ENCODE data around the gene TMEM132A. TPM values are rescaled to one million over a fixed set of nuclear protein-coding genes. Genes with fewer than 3 reads are reported as not detected.

TMEM132A gene
- polyA plus RNA-seq, 2 donors = 8.1 to 37.4 TPM

DNA sequence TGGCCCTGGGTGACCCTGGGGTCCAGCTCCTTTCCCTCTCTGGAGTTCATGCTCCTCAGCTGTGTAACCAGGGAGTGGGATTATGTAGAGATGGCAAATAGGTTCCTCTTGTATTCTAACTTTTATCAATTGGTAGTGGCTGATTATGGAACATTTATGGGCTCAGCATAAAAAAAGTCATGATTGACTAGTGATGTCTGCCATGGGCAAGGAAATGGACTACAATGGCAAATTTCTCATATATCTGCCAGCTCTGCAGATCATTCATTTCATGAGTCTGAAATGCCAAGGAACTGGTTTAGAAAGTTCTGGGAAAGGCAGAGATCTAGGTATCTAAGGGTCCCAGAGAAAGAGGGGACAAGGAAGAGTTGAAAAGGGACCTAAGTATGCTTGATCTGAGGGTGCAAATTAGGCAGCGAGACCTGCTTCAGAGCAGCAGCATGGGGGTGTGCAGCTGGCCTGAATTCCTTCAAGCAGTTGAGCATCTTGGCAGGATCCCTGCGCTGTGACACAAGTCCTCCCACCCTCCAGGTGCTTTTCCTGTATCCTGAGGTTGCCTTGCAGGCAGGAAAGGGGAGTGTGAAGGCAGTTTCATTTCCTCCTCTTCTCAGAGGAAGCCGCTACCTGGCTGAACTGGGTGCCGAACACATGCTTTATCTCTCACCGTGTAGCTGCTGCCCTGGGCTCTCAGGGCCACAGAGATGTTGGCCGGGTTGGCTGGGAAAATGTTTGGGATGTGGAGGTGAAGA is 17.3 kb downstream of the TMEM132A start:
- peak overlapping the region; percentile 89 to 90 for H3K27ac ChIP-seq (ENCODE audit: low read depth in 2 of 2, low read length in 1 of 2)
- H3K36me3 ChIP-seq (ENCODE audit: control insufficient read depth in 2 of 2, insufficient read depth in 2 of 2, low read length in 1 of 2) = peaks cover 5 to 11% of the 10 kb centered on the region in 2 donors
- WGBS, 2 donors = 55 to 64% methylated on average over 6 of the region's 6 CpGs

DNA sequence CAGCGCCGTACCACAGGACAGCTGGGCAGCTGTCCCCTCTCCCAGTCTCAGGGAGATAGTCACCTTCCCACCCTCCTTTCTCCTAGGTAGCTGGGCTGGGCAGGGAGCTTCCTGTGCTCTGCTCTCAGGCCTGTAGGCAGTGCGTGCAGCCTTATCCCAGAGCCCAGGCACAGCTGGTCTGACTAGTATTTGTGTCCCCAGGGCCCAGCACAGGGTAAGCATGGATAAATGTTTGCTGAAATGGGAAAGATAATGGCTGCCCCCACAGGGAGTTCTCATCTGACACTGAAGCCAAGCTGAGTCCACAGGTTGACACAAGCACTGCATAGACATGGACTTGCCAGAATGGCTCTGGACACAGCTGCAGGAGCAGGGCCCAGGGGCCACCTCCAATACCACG is 18.0 kb downstream of the TMEM132A start:
- H3K4me3 ChIP-seq (ENCODE audit: low read depth in 1 of 2, low read length in 2 of 2) = no peak overlapping the region
- WGBS, 2 donors = 63 to 65% methylated on average over 4 of the region's 4 CpGs
- H3K27me3 ChIP-seq (ENCODE audit: control insufficient read depth in 1 of 2, insufficient read depth in 2 of 2, low read length in 2 of 2) = no peaks in the 10 kb centered on the region
- no peaks in the 10 kb centered on the region for H3K9me3 ChIP-seq (ENCODE audit: control insufficient read depth in 2 of 2, insufficient read depth in 1 of 2, low read depth in 1 of 2, low read length in 1 of 2)
- H3K27ac ChIP-seq (ENCODE audit: low read depth in 2 of 2, low read length in 1 of 2) = peak overlapping the region; percentile 89 to 90
- H3K36me3 ChIP-seq (ENCODE audit: control insufficient read depth in 2 of 2, insufficient read depth in 2 of 2, low read length in 1 of 2) = peaks cover 5 to 9% of the 10 kb centered on the region in 2 donors
- H3K4me1 ChIP-seq (ENCODE audit: control insufficient read depth in 2 of 2, insufficient read depth in 2 of 2, low read length in 1 of 2) = peaks cover 3 to 26% of the 10 kb centered on the region in 2 donors

More for the DNA sequence above, 17.3 kb downstream of the TMEM132A start:
- H3K4me3 ChIP-seq (ENCODE audit: low read depth in 1 of 2, low read length in 2 of 2) = no peak overlapping the region
- H3K4me1 ChIP-seq (ENCODE audit: control insufficient read depth in 2 of 2, insufficient read depth in 2 of 2, low read length in 1 of 2) = peaks cover 3 to 26% of the 10 kb centered on the region in 2 donors
- no peaks in the 10 kb centered on the region for H3K27me3 ChIP-seq (ENCODE audit: control insufficient read depth in 1 of 2, insufficient read depth in 2 of 2, low read length in 2 of 2)
- H3K9me3 ChIP-seq (ENCODE audit: control insufficient read depth in 2 of 2, insufficient read depth in 1 of 2, low read depth in 1 of 2, low read length in 1 of 2) = no peaks in the 10 kb centered on the region

DNA sequence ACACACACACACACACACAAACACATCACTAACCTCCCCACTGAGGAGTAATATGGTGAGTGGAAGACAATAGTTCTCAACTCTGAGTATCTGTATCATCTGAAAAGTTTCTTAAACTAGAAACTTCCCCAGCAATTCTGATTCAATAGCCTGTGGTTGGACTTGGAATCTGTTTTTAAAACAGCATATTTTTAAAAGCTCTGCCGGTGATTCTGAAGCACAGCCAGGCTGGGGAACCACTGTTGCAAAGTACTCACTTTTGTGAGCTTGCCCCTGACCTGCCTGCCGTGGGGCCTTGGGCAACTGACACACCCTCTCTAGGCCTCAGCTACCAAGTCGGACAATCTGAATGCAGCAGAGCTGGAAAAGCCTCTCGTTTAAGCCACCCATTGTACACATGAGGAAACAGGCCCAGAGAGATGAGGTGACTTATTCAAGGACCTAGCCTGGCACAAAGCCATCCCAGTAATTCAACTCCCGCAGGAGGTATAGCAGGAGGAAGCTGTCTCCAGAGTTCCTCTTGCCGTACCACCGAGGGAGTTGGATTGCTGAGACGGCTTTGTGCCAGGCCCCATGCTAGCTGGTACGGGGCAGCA is 18.8 kb downstream of the TMEM132A start:
- H3K27ac ChIP-seq (ENCODE audit: low read depth in 2 of 2, low read length in 1 of 2) = peak overlapping the region; percentile 89 to 94
- no peaks in the 10 kb centered on the region for H3K9me3 ChIP-seq (ENCODE audit: control insufficient read depth in 2 of 2, insufficient read depth in 1 of 2, low read depth in 1 of 2, low read length in 1 of 2)
- H3K27me3 ChIP-seq (ENCODE audit: control insufficient read depth in 1 of 2, insufficient read depth in 2 of 2, low read length in 2 of 2) = no peaks in the 10 kb centered on the region
- peaks cover 5 to 9% of the 10 kb centered on the region in 2 donors for H3K36me3 ChIP-seq (ENCODE audit: control insufficient read depth in 2 of 2, insufficient read depth in 2 of 2, low read length in 1 of 2)
- no peak overlapping the region for H3K4me3 ChIP-seq (ENCODE audit: low read depth in 1 of 2, low read length in 2 of 2)
- H3K4me1 ChIP-seq (ENCODE audit: control insufficient read depth in 2 of 2, insufficient read depth in 2 of 2, low read length in 1 of 2) = peaks cover 3 to 26% of the 10 kb centered on the region in 2 donors
- WGBS, 2 donors = 33 to 46% methylated on average over 9 of the region's 9 CpGs

DNA sequence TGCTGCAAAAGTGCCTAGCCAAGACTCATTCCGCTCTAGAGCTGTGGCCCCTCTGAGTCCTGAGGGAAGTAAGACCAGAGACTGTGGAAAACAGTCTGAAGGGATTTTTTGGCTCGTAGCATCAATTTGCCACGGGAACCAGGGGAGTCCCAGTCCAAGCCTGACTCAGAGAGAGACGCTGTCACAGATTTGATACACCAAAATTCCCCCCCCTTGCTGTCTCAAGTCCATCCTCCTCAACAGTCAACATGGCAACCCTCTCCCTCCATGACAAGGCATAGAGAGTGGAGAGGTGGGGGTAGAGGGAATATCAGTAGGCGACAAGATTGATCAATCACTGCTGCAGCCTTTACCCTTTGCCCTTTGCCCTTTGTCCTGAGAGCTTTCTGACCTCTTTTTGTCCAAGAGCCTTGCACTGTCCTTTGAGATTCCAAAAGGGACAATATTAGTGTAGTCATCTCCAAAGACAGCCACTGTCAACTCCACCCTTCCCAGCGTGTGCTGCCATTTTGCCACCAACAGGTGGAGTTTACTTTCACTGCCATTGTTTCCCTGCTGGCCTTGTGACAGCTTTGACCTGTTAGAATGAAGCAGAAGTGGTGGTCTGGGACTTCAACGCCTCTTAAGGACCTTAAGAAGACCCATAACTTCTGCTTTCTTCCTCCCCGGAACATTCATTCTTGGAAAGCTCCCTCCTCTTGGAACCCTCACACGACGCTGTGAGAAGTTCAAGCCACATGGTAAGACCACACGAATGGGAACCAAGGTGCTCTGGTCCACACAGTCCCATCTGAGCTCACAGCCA is 20.4 kb downstream of the TMEM132A start:
- Histone ChIP-seq H3K4me3 (ENCODE audit: low read depth in 1 of 2, low read length in 2 of 2) (no peak overlapping the region), H3K27ac (ENCODE audit: low read depth in 2 of 2, low read length in 1 of 2) (no peak overlapping the region), H3K27me3 (ENCODE audit: control insufficient read depth in 1 of 2, insufficient read depth in 2 of 2, low read length in 2 of 2) (no peaks in the 10 kb centered on the region), H3K36me3 (ENCODE audit: control insufficient read depth in 2 of 2, insufficient read depth in 2 of 2, low read length in 1 of 2) (peaks cover 5 to 9% of the 10 kb centered on the region in 2 donors), H3K4me1 (ENCODE audit: control insufficient read depth in 2 of 2, insufficient read depth in 2 of 2, low read length in 1 of 2) (peaks cover 3 to 21% of the 10 kb centered on the region in 2 donors), H3K9me3 (ENCODE audit: control insufficient read depth in 2 of 2, insufficient read depth in 1 of 2, low read depth in 1 of 2, low read length in 1 of 2) (no peaks in the 10 kb centered on the region)
- WGBS, 2 donors = 85 to 86% methylated on average over 11 of the region's 11 CpGs

DNA sequence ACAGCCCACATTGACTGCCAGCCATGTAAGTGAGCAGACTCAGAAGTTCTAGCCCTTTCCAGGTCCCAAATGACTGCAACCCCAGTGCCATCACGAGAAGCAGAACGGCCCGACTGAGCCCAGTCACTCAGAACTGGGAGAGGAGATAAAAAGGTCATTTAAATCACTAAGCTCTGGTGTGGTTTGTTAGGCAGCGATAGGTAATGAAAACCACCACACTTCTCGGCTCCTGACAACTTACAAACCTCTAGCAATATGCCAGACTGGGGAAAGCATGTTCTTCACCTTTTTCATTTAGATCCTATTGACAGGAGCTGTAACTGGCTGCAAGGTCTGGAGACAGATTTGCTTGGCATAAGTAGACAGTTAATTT is 21.0 kb downstream of the TMEM132A start:
- Histone ChIP-seq H3K36me3 (ENCODE audit: control insufficient read depth in 2 of 2, insufficient read depth in 2 of 2, low read length in 1 of 2) (peaks cover 5 to 9% of the 10 kb centered on the region in 2 donors), H3K9me3 (ENCODE audit: control insufficient read depth in 2 of 2, insufficient read depth in 1 of 2, low read depth in 1 of 2, low read length in 1 of 2) (no peaks in the 10 kb centered on the region), H3K27ac (ENCODE audit: low read depth in 2 of 2, low read length in 1 of 2) (no peak overlapping the region), H3K4me3 (ENCODE audit: low read depth in 1 of 2, low read length in 2 of 2) (no peak overlapping the region), H3K27me3 (ENCODE audit: control insufficient read depth in 1 of 2, insufficient read depth in 2 of 2, low read length in 2 of 2) (no peaks in the 10 kb centered on the region), H3K4me1 (ENCODE audit: control insufficient read depth in 2 of 2, insufficient read depth in 2 of 2, low read length in 1 of 2) (peaks cover 3 to 21% of the 10 kb centered on the region in 2 donors)
- WGBS, 2 donors = 89 to 96% methylated on average over 5 of the region's 5 CpGs

DNA sequence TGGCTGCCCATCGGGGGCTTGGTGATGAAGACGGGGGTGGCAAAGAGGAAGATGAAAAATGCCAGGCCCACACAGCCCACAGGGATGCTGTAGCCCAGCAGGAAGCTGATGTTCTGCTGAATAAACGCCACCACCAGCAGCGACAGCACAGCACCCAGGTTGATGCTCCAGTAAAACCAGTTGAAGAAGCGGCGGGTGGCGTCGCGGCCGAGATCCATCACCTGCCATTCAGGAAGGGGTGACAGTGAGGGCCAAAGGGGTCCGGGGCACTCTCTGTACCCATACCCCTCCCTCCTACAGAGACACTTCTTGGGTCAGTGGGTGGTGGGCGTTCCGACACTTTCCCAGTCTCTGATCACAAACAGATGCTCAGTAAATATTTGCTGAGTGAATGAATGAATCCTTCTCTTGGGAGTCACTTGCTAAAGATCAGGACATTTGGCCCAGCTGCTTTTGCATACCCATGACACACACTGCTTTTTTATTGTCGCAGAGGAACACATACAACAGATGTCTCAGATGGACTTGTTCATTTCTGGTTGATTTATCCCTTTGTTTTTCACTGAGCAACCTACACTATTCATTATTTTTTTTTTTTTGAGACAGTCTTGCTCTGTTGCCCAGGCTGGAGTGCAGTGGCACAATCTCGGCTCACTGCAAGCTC is 22.5 kb downstream of the TMEM132A start:
- Histone ChIP-seq H3K9me3 (ENCODE audit: control insufficient read depth in 2 of 2, insufficient read depth in 1 of 2, low read depth in 1 of 2, low read length in 1 of 2) (no peaks in the 10 kb centered on the region), H3K4me1 (ENCODE audit: control insufficient read depth in 2 of 2, insufficient read depth in 2 of 2, low read length in 1 of 2) (peaks cover 0 to 23% of the 10 kb centered on the region in 2 donors), H3K36me3 (ENCODE audit: control insufficient read depth in 2 of 2, insufficient read depth in 2 of 2, low read length in 1 of 2) (peaks cover 4 to 9% of the 10 kb centered on the region in 2 donors), H3K27me3 (ENCODE audit: control insufficient read depth in 1 of 2, insufficient read depth in 2 of 2, low read length in 2 of 2) (no peaks in the 10 kb centered on the region), H3K27ac (ENCODE audit: low read depth in 2 of 2, low read length in 1 of 2) (no peak overlapping the region), H3K4me3 (ENCODE audit: low read depth in 1 of 2, low read length in 2 of 2) (no peak overlapping the region)
- WGBS, 2 donors = 85 to 87% methylated on average over 15 of the region's 15 CpGs

DNA sequence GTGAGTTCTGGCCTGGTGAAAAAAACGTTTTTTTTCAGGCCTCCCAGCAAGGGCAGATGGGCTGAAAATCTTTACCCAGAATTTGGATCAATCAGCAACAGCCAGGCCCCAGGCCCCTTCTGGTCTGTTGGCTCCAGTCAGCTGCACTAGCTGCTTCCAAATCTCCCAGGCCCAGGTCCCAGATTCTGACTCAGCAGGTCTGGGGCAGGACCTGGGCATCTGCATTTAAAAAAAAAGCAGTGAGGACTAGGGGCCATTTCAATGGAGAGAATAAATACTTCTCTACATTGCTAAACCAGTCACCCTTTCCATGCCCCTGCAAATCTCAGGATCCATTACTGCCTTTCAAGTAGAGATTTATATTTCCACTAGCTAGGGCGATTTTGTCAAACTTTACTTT is 23.4 kb downstream of the TMEM132A start:
- peaks cover 0 to 16% of the 10 kb centered on the region in 2 donors for H3K4me1 ChIP-seq (ENCODE audit: control insufficient read depth in 2 of 2, insufficient read depth in 2 of 2, low read length in 1 of 2)
- no peaks in the 10 kb centered on the region for H3K27me3 ChIP-seq (ENCODE audit: control insufficient read depth in 1 of 2, insufficient read depth in 2 of 2, low read length in 2 of 2)
- WGBS, 2 donors = 43 to 46% methylated on average over 2 of the region's 2 CpGs
- H3K4me3 ChIP-seq (ENCODE audit: low read depth in 1 of 2, low read length in 2 of 2) = no peak overlapping the region
- H3K9me3 ChIP-seq (ENCODE audit: control insufficient read depth in 2 of 2, insufficient read depth in 1 of 2, low read depth in 1 of 2, low read length in 1 of 2) = no peaks in the 10 kb centered on the region
- H3K27ac ChIP-seq (ENCODE audit: low read depth in 2 of 2, low read length in 1 of 2) = no peak overlapping the region
- H3K36me3 ChIP-seq (ENCODE audit: control insufficient read depth in 2 of 2, insufficient read depth in 2 of 2, low read length in 1 of 2) = peaks cover 0 to 4% of the 10 kb centered on the region in 2 donors

DNA sequence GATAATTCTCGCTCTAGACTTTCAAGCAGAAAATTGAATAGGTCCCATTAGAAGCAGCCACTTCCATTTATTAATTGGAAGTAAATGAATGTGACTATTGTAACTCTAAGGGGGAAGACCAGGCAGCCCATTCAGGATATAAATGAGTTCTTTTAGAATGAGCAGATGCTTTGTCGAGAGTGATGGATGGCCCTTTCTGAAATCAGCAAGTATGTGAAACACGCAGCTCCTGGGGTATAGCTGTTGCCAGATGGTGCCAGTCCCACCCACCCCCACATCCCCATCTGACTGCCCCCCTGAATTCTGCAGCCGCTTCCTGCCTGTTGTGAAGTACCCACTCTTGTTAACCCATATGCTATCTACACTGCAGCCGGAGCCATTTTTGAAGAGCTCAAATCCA is 24.0 kb downstream of the TMEM132A start:
- Histone ChIP-seq H3K9me3 (ENCODE audit: control insufficient read depth in 2 of 2, insufficient read depth in 1 of 2, low read depth in 1 of 2, low read length in 1 of 2) (no peaks in the 10 kb centered on the region), H3K27ac (ENCODE audit: low read depth in 2 of 2, low read length in 1 of 2) (no peak overlapping the region), H3K4me1 (ENCODE audit: control insufficient read depth in 2 of 2, insufficient read depth in 2 of 2, low read length in 1 of 2) (peaks cover 0 to 15% of the 10 kb centered on the region in 2 donors), H3K27me3 (ENCODE audit: control insufficient read depth in 1 of 2, insufficient read depth in 2 of 2, low read length in 2 of 2) (no peaks in the 10 kb centered on the region), H3K36me3 (ENCODE audit: control insufficient read depth in 2 of 2, insufficient read depth in 2 of 2, low read length in 1 of 2) (peaks cover 0 to 4% of the 10 kb centered on the region in 2 donors), H3K4me3 (ENCODE audit: low read depth in 1 of 2, low read length in 2 of 2) (no peak overlapping the region)
- WGBS, 2 donors = 78 to 87% methylated on average over 5 of the region's 5 CpGs

DNA sequence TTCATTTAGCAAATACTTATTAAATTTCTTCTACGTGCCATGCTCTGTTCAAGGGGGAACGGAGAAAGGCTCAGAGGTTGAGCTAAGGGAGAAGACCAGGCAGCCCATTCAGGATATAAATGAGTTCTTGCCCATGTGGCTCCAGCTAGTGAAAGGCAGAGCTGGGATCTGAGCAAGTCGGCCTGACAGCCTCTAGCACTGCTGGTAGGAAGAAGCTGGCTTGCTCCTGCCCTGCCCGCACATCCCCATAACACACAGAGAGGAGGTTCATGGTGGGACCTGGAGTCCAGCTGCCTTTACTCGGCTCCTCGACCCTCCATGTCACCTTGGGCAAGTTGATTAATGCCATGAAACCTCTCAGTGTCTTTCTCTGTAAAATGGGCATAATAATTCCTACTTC is 25.8 kb downstream of the TMEM132A start:
- H3K4me1 ChIP-seq (ENCODE audit: control insufficient read depth in 2 of 2, insufficient read depth in 2 of 2, low read length in 1 of 2) = peaks cover 0 to 11% of the 10 kb centered on the region in 2 donors
- 78% methylated on average over 6 of the region's 6 CpGs for WGBS, 2 donors

More for the DNA sequence above, 25.8 kb downstream of the TMEM132A start:
- H3K4me3 ChIP-seq (ENCODE audit: low read depth in 1 of 2, low read length in 2 of 2) = no peak overlapping the region
- no peaks in the 10 kb centered on the region for H3K27me3 ChIP-seq (ENCODE audit: control insufficient read depth in 1 of 2, insufficient read depth in 2 of 2, low read length in 2 of 2)
- peaks cover 0 to 4% of the 10 kb centered on the region in 2 donors for H3K36me3 ChIP-seq (ENCODE audit: control insufficient read depth in 2 of 2, insufficient read depth in 2 of 2, low read length in 1 of 2)
- no peaks in the 10 kb centered on the region for H3K9me3 ChIP-seq (ENCODE audit: control insufficient read depth in 2 of 2, insufficient read depth in 1 of 2, low read depth in 1 of 2, low read length in 1 of 2)
- H3K27ac ChIP-seq (ENCODE audit: low read depth in 2 of 2, low read length in 1 of 2) = no peak overlapping the region
